ENCODE measurements around the gene INPP5D.

INPP5D gene

GRCh38 chr2:233021771-233022170, 38.4 kb upstream of the INPP5D start:
- H3K9me3 ChIP-seq (replicated peaks; ENCODE audit: low read length) = no peaks in the 10 kb centered on the region
- no peaks in the 10 kb centered on the region for H3K36me3 ChIP-seq (ENCODE audit: insufficient read depth, low read length)
- H3K27me3 ChIP-seq (ENCODE audit: control insufficient read depth, insufficient read depth, low read length) = no peaks in the 10 kb centered on the region
- H3K9ac ChIP-seq (ENCODE audit: low read depth, low read length) = no peak overlapping the region
- peaks cover 8% of the 10 kb centered on the region for H3K4me1 ChIP-seq (ENCODE audit: control insufficient read depth, insufficient read depth, low read length)
- H3K4me3 ChIP-seq (ENCODE audit: low read length) = no peak overlapping the region
- no peak overlapping the region for H3K4me2 ChIP-seq (ENCODE audit: low read length)

GRCh38 chr2:233022561-233022960, 37.6 kb upstream of the INPP5D start:
- Histone ChIP-seq H3K27me3 (ENCODE audit: control insufficient read depth, insufficient read depth, low read length) (no peaks in the 10 kb centered on the region), H3K4me2 (ENCODE audit: low read length) (no peak overlapping the region), H3K9me3 (replicated peaks; ENCODE audit: low read length) (no peaks in the 10 kb centered on the region), H3K36me3 (ENCODE audit: insufficient read depth, low read length) (no peaks in the 10 kb centered on the region), H3K9ac (ENCODE audit: low read depth, low read length) (no peak overlapping the region), H3K4me3 (ENCODE audit: low read length) (no peak overlapping the region), H3K4me1 (ENCODE audit: control insufficient read depth, insufficient read depth, low read length) (peaks cover 8% of the 10 kb centered on the region)

GRCh38 chr2:233023007-233023760, 37.0 kb upstream of the INPP5D start:
- H3K9me3 ChIP-seq (replicated peaks; ENCODE audit: low read length) = no peaks in the 10 kb centered on the region
- H3K4me1 ChIP-seq (ENCODE audit: control insufficient read depth, insufficient read depth, low read length) = peaks cover 8% of the 10 kb centered on the region
- H3K9ac ChIP-seq (ENCODE audit: low read depth, low read length) = no peak overlapping the region
- H3K4me3 ChIP-seq (ENCODE audit: low read length) = no peak overlapping the region
- no peaks in the 10 kb centered on the region for H3K36me3 ChIP-seq (ENCODE audit: insufficient read depth, low read length)
- H3K27me3 ChIP-seq (ENCODE audit: control insufficient read depth, insufficient read depth, low read length) = no peaks in the 10 kb centered on the region
- no peak overlapping the region for H3K4me2 ChIP-seq (ENCODE audit: low read length)

- Histone ChIP-seq H3K9me3 (replicated peaks; ENCODE audit: low read length) (no peaks in the 10 kb centered on the region), H3K4me3 (ENCODE audit: low read length) (no peak overlapping the region), H3K36me3 (ENCODE audit: insufficient read depth, low read length) (no peaks in the 10 kb centered on the region), H3K4me2 (ENCODE audit: low read length) (no peak overlapping the region), H3K27me3 (ENCODE audit: control insufficient read depth, insufficient read depth, low read length) (no peaks in the 10 kb centered on the region), H3K9ac (ENCODE audit: low read depth, low read length) (no peak overlapping the region), H3K4me1 (ENCODE audit: control insufficient read depth, insufficient read depth, low read length) (peaks cover 8% of the 10 kb centered on the region)
These were observed 36.3 kb upstream of the INPP5D start for GRCh38 chr2:233023761-233024410.

GRCh38 chr2:233025706-233026105, 34.4 kb upstream of the INPP5D start:
- Histone ChIP-seq H3K4me3 (ENCODE audit: low read length) (no peak overlapping the region), H3K9ac (ENCODE audit: low read depth, low read length) (no peak overlapping the region), H3K4me2 (ENCODE audit: low read length) (no peak overlapping the region), H3K4me1 (ENCODE audit: control insufficient read depth, insufficient read depth, low read length) (peaks cover 8% of the 10 kb centered on the region), H3K27me3 (ENCODE audit: control insufficient read depth, insufficient read depth, low read length) (no peaks in the 10 kb centered on the region), H3K9me3 (replicated peaks; ENCODE audit: low read length) (no peaks in the 10 kb centered on the region), H3K36me3 (ENCODE audit: insufficient read depth, low read length) (no peaks in the 10 kb centered on the region)

GRCh38 chr2:233026198-233026813, 33.8 kb upstream of the INPP5D start:
- Histone ChIP-seq H3K9ac (ENCODE audit: low read depth, low read length) (no peak overlapping the region), H3K27me3 (ENCODE audit: control insufficient read depth, insufficient read depth, low read length) (no peaks in the 10 kb centered on the region), H3K9me3 (replicated peaks; ENCODE audit: low read length) (no peaks in the 10 kb centered on the region), H3K36me3 (ENCODE audit: insufficient read depth, low read length) (no peaks in the 10 kb centered on the region), H3K4me2 (ENCODE audit: low read length) (no peak overlapping the region), H3K4me3 (ENCODE audit: low read length) (no peak overlapping the region), H3K4me1 (ENCODE audit: control insufficient read depth, insufficient read depth, low read length) (peaks cover 8% of the 10 kb centered on the region)

- H3K9ac ChIP-seq (ENCODE audit: low read depth, low read length) = no peak overlapping the region
- H3K4me3 ChIP-seq (ENCODE audit: low read length) = no peak overlapping the region
- H3K4me2 ChIP-seq (ENCODE audit: low read length) = no peak overlapping the region
- H3K9me3 ChIP-seq (replicated peaks; ENCODE audit: low read length) = no peaks in the 10 kb centered on the region
- H3K4me1 ChIP-seq (ENCODE audit: control insufficient read depth, insufficient read depth, low read length) = peaks cover 23% of the 10 kb centered on the region
- no peaks in the 10 kb centered on the region for H3K36me3 ChIP-seq (ENCODE audit: insufficient read depth, low read length)
- no peaks in the 10 kb centered on the region for H3K27me3 ChIP-seq (ENCODE audit: control insufficient read depth, insufficient read depth, low read length)
These were observed 30.8 kb upstream of the INPP5D start for GRCh38 chr2:233029321-233029720.

GRCh38 chr2:233031556-233032500, 28.3 kb upstream of the INPP5D start:
- Histone ChIP-seq H3K9ac (ENCODE audit: low read depth, low read length) (no peak overlapping the region), H3K27me3 (ENCODE audit: control insufficient read depth, insufficient read depth, low read length) (no peaks in the 10 kb centered on the region), H3K4me1 (ENCODE audit: control insufficient read depth, insufficient read depth, low read length) (peaks cover 14% of the 10 kb centered on the region), H3K4me2 (ENCODE audit: low read length) (no peak overlapping the region), H3K9me3 (replicated peaks; ENCODE audit: low read length) (no peaks in the 10 kb centered on the region), H3K36me3 (ENCODE audit: insufficient read depth, low read length) (no peaks in the 10 kb centered on the region), H3K4me3 (ENCODE audit: low read length) (no peak overlapping the region)

GRCh38 chr2:233032551-233033320, 27.4 kb upstream of the INPP5D start, which contains the start of gene NEU2:
TSS of gene NEU2 (plus strand) at chr2:233032672. CDS start at chr2:233032672, 0 bp downstream.
- Histone ChIP-seq H3K9ac (ENCODE audit: low read depth, low read length) (no peak within 1 kb of the TSS), H3K9me3 (replicated peaks; ENCODE audit: low read length) (no peaks in the 10 kb centered on the region), H3K27me3 (ENCODE audit: control insufficient read depth, insufficient read depth, low read length) (no peaks in the 10 kb centered on the region), H3K36me3 (ENCODE audit: insufficient read depth, low read length) (no peaks in the 10 kb centered on the region), H3K4me1 (ENCODE audit: control insufficient read depth, insufficient read depth, low read length) (peaks cover 14% of the 10 kb centered on the region), H3K4me2 (ENCODE audit: low read length) (no peak within 1 kb of the TSS), H3K4me3 (ENCODE audit: low read length) (no peak within 1 kb of the TSS)

- H3K36me3 ChIP-seq (ENCODE audit: insufficient read depth, low read length) = no peaks in the 10 kb centered on the region
- H3K9me3 ChIP-seq (replicated peaks; ENCODE audit: low read length) = no peaks in the 10 kb centered on the region
- H3K4me3 ChIP-seq (ENCODE audit: low read length) = no peak overlapping the region
- H3K9ac ChIP-seq (ENCODE audit: low read depth, low read length) = no peak overlapping the region
- H3K4me1 ChIP-seq (ENCODE audit: control insufficient read depth, insufficient read depth, low read length) = peaks cover 14% of the 10 kb centered on the region
- H3K27me3 ChIP-seq (ENCODE audit: control insufficient read depth, insufficient read depth, low read length) = no peaks in the 10 kb centered on the region
- H3K4me2 ChIP-seq (ENCODE audit: low read length) = no peak overlapping the region
These were observed 26.5 kb upstream of the INPP5D start for GRCh38 chr2:233033672-233034071.
